ENCODE measurements around the gene SHISA6. TPM values are rescaled to one million over a fixed set of nuclear protein-coding genes. Genes with fewer than 3 reads are reported as not detected.

Gene SHISA6
- total RNA-seq, 1 experiment from 2014 or later, result 2.9 TPM

DNA sequence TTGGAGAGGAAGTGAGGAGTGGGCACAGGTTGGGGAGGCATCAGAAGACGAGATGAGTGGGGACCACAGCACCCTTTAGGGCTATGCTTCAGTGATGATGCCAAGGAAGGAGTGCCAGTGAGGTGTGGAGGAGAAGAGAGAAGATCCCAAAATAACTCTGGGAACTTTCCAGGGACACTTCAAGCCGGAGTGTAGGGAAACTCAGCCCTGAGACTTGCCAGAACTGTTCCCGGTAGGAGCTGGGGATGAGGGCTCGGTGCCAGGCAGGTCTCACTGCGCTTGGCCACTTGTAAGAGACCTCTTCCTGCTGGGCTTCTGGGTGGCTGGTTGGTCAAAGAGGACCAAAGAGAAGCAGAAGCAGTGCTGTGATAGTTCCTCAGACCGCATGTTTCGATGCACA is 63.6 kb downstream of the SHISA6 start:
- no CpG with 5 or more reads among the region's 7 CpGs for WGBS (ENCODE audit: extremely low coverage, insufficient read length, low lambda C conversion rate)
- no peak overlapping the region for H2BK15ac ChIP-seq (ENCODE audit: low read depth, low read length)
- no peaks in the 10 kb centered on the region for H3K27me3 ChIP-seq (ENCODE audit: insufficient read depth, low read length)
- no peak overlapping the region for H3K27ac Mint-ChIP-seq
- no peak overlapping the region for H3K4ac ChIP-seq (ENCODE audit: low read depth, low read length)
- H3K56ac ChIP-seq (ENCODE audit: insufficient read length, low read depth, low read length), result no peak overlapping the region
- H3T11ph ChIP-seq (ENCODE audit: low read length), result no peak overlapping the region
- peaks cover 4% of the 10 kb centered on the region; the same call in 1 of the 2 replicates for H3K4me1 ChIP-seq (ENCODE audit: insufficient read depth, low read length)
- no peak overlapping the region for H2BK12ac ChIP-seq (ENCODE audit: insufficient read length, low read depth, low read length)
- no peaks in the 10 kb centered on the region for H4K20me1 ChIP-seq (ENCODE audit: control insufficient read depth, insufficient read depth, insufficient read length)
- no peak overlapping the region for H4K91ac ChIP-seq (ENCODE audit: insufficient read length, low read depth, low read length)
- no peak overlapping the region for H3K9ac ChIP-seq (ENCODE audit: extremely low read depth, insufficient read length, low read length)
- H2BK5ac ChIP-seq (ENCODE audit: insufficient read length, low read length), result no peak overlapping the region
- H3K4me2 ChIP-seq (ENCODE audit: insufficient read depth, insufficient read length, low read length), result no peak overlapping the region
- peaks cover 6 to 11% of the 10 kb centered on the region in 2 experiments for H3K4me1 Mint-ChIP-seq
- no peak overlapping the region for H3K18ac ChIP-seq (ENCODE audit: insufficient read length, low read depth, low read length)
- H3K36me3 Mint-ChIP-seq (ENCODE audit: insufficient read depth in 1 of 3, low read depth in 3 of 3), result peaks cover 0 to 7% (median 6%) of the 10 kb centered on the region in 3 experiments; a peak in 4 of 7 replicates
- TF ChIP-seq, protein P1, sequence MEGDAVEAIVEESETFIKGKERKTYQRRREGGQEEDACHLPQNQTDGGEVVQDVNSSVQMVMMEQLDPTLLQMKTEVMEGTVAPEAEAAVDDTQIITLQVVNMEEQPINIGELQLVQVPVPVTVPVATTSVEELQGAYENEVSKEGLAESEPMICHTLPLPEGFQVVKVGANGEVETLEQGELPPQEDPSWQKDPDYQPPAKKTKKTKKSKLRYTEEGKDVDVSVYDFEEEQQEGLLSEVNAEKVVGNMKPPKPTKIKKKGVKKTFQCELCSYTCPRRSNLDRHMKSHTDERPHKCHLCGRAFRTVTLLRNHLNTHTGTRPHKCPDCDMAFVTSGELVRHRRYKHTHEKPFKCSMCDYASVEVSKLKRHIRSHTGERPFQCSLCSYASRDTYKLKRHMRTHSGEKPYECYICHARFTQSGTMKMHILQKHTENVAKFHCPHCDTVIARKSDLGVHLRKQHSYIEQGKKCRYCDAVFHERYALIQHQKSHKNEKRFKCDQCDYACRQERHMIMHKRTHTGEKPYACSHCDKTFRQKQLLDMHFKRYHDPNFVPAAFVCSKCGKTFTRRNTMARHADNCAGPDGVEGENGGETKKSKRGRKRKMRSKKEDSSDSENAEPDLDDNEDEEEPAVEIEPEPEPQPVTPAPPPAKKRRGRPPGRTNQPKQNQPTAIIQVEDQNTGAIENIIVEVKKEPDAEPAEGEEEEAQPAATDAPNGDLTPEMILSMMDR (conservative IDR thresholded peaks at IDR 0.05), result no peak
- H3K27ac ChIP-seq (ENCODE audit: insufficient read length, low read depth, low read length), result no peak overlapping the region
- H3K79me1 ChIP-seq (ENCODE audit: insufficient read depth, low read depth, low read length, poor library complexity, severe bottlenecking), result no peaks in the 10 kb centered on the region
- H3K9me3 Mint-ChIP-seq, result peaks cover 7% of the 10 kb centered on the region in 2 experiments
- DNase-seq, result no peak
- no peak overlapping the region for H4K5ac ChIP-seq (ENCODE audit: insufficient read length, low read depth, low read length)
- H2BK20ac ChIP-seq (ENCODE audit: low read depth, low read length, poor library complexity, severe bottlenecking), result no peak overlapping the region
- no peak overlapping the region for H2BK120ac ChIP-seq (ENCODE audit: low read depth, low read length, poor library complexity, severe bottlenecking)
- H3K14ac ChIP-seq (ENCODE audit: insufficient read depth, low read length), result no peak overlapping the region
- no peaks in the 10 kb centered on the region for H3K79me2 ChIP-seq (ENCODE audit: insufficient read depth, low read length)
- H2AK5ac ChIP-seq (ENCODE audit: insufficient read length, low read length), result no peak overlapping the region
- H3K4me3 Mint-ChIP-seq, result no peak overlapping the region
- H4K8ac ChIP-seq (replicated peaks; ENCODE audit: insufficient read length, low read depth, low read length), result no peak overlapping the region
- no peak overlapping the region for H2AFZ ChIP-seq (ENCODE audit: low read length)
- H3K23ac ChIP-seq (ENCODE audit: insufficient read length, low read depth, low read length), result no peak overlapping the region
- H3K23me2 ChIP-seq (ENCODE audit: insufficient read length, low read depth, low read length, poor library complexity, severe bottlenecking), result no peaks in the 10 kb centered on the region
- no peaks in the 10 kb centered on the region; the same call in 1 of the 2 replicates for H3K27me3 Mint-ChIP-seq (ENCODE audit: low read depth)
- H3K9me3 ChIP-seq (ENCODE audit: control insufficient read depth, low read depth, low read length), result no peaks in the 10 kb centered on the region
